K562 (cell line): ENCODE results near the gene EXOC3L2. TPM values are rescaled to one million over a fixed set of nuclear protein-coding genes. Genes with fewer than 3 reads are reported as not detected.

Experiments
- ADNP ChIP-seq: fragments of 200-800 bp; sonication (Bioruptor generic); IDR thresholded peaks from 2 replicates; pipeline ENCODE4 v1.6.1; 2016; ENCODE audit warnings: missing genetic modification characterization, missing compliant biosample characterization
- BCOR ChIP-seq: fragments of 450-650 bp; IDR thresholded peaks from 2 replicates; pipeline ENCODE4 v1.6.1; 2016
- CBX3 ChIP-seq, 2 experiments: IDR thresholded peaks; 1 replicate in 1 of 2; 2 replicates in 1 of 2; pipeline ENCODE4 v1.6.1; 2012; ENCODE audit warnings: inconsistent platforms in 2 of 2, low read length in 2 of 2, borderline replicate concordance in 1 of 2, control low read depth in 1 of 2
- DNMT1 ChIP-seq: fragments of 450-650 bp; IDR thresholded peaks from 2 replicates; pipeline ENCODE4 v1.6.1; 2016; ENCODE audit warnings: antibody characterized with exemption, mild to moderate bottlenecking
- DPF2 ChIP-seq: fragments of 450-650 bp; IDR thresholded peaks from 2 replicates; pipeline ENCODE4 v1.6.1; 2016
- FOXJ2 ChIP-seq: fragments of 200-800 bp; sonication (Bioruptor generic); IDR thresholded peaks from 2 replicates; pipeline ENCODE4 v1.6.1; 2016; ENCODE audit warnings: missing genetic modification characterization, missing compliant biosample characterization
- FOXK1 ChIP-seq: sonication (generic); formaldehyde crosslinking; IDR thresholded peaks from 2 replicates; pipeline ENCODE4 v1.8.0; 2022; ENCODE audit warnings: missing genetic modification reagents, mild to moderate bottlenecking, borderline replicate concordance
- KDM1A ChIP-seq, 2 experiments: fragments of 450-650 bp; IDR thresholded peaks; 2 replicates each; pipeline ENCODE4 v1.6.1; 2016; ENCODE audit warnings: mild to moderate bottlenecking in 2 of 2
- LEF1 ChIP-seq: fragments of 450-650 bp; IDR thresholded peaks from 2 replicates; pipeline ENCODE4 v1.6.1; 2016; ENCODE audit warnings: mild to moderate bottlenecking
- MAFF ChIP-seq: IDR thresholded peaks from 2 replicates; pipeline ENCODE4 v1.6.1; 2012; ENCODE audit warnings: low read length, improper control_type of control experiment
- MAFG ChIP-seq: fragments of 450-650 bp; conservative IDR thresholded peaks from 2 replicates; pipeline ENCODE4 v1.6.1; 2016; ENCODE audit warnings: missing genetic modification characterization, missing compliant biosample characterization
- MAFK ChIP-seq: IDR thresholded peaks from 2 replicates; pipeline ENCODE4 v1.6.1; 2011; ENCODE audit warnings: low read length, improper control_type of control experiment
- MCM5 ChIP-seq: fragments of 450-650 bp; IDR thresholded peaks from 2 replicates; pipeline ENCODE4 v1.6.1; 2016; ENCODE audit warnings: low read depth
- MEF2A ChIP-seq: IDR thresholded peaks from 2 replicates; pipeline ENCODE4 v1.6.1; 2011; ENCODE audit warnings: low read depth, mild to moderate bottlenecking, low read length, moderate library complexity; ENCODE audit not compliant: control insufficient read depth
- MYBL2 ChIP-seq, 2 experiments: fragments of 450-650 bp in 1 of 2; sonication (generic) in 1 of 2; formaldehyde crosslinking in 1 of 2; IDR thresholded peaks; 2 replicates each; pipeline versions ENCODE4 v1.6.1 to v1.8.1; 2017 to 2022; ENCODE audit warnings: borderline replicate concordance in 1 of 2, inconsistent platforms in 1 of 2, low read depth in 1 of 2, mild to moderate bottlenecking in 1 of 2, missing genetic modification reagents in 1 of 2, moderate library complexity in 1 of 2
- NFE2 ChIP-seq: IDR thresholded peaks from 2 replicates; pipeline ENCODE4 v1.6.1; 2014; ENCODE audit warnings: antibody characterized with exemption, low read depth
- POLR2B ChIP-seq: fragments of 450-650 bp; IDR thresholded peaks from 2 replicates; pipeline ENCODE4 v1.6.1; 2018; ENCODE audit warnings: low read depth; ENCODE audit not compliant: partially characterized antibody
- SETDB1 ChIP-seq: IDR thresholded peaks from one replicate; pipeline ENCODE4 v1.6.1; 2012; ENCODE audit warnings: low read length, control low read depth, inconsistent platforms
- SMARCA5 ChIP-seq: fragments of 450-650 bp; IDR thresholded peaks from 2 replicates; pipeline ENCODE4 v1.6.1; 2016
- SMARCE1 ChIP-seq: fragments of 450-650 bp; IDR thresholded peaks from 2 replicates; pipeline ENCODE4 v1.7.1; 2016; ENCODE audit warnings: mild to moderate bottlenecking
- TAF7 ChIP-seq: fragments of 450-650 bp; IDR thresholded peaks from 2 replicates; pipeline ENCODE4 v1.6.1; 2016; ENCODE audit warnings: missing genetic modification characterization, missing compliant biosample characterization
- ZNF316 ChIP-seq: fragments of 450-650 bp; IDR thresholded peaks from 2 replicates; pipeline ENCODE4 v1.6.1; 2016
- ZNF589 ChIP-seq: fragments of 200-800 bp; sonication (Bioruptor generic); IDR thresholded peaks from 2 replicates; pipeline ENCODE4 v1.6.1; 2016; ENCODE audit warnings: low read depth, missing genetic modification characterization, missing compliant biosample characterization
- ZNF766 ChIP-seq: fragments of 200-800 bp; sonication (Bioruptor generic); conservative IDR thresholded peaks from 2 replicates; pipeline ENCODE4 v1.6.1; 2016; ENCODE audit warnings: missing genetic modification characterization, missing compliant biosample characterization
- polyA plus RNA-seq, 8 experiments: library from polyadenylated mRNA; depleted of rRNA in 4 of 8; stranded (reverse) in 5 of 8; unstranded in 3 of 8; fragments of >200 nt; fragmentation: Nextera tagmentation in 2 of 8; fragmentation: Illumina TruSeq in 1 of 8; extraction: Ambion mirVana in 2 of 8; extraction: Trizol in 1 of 8; gene quantifications; 2 replicates each; pipeline versions ENCODE4 v1.2.1 to v1.2.3, GENCODE V29; 2011 to 2014; ENCODE audit warnings: inconsistent platforms in 1 of 8, missing spikeins in 1 of 8
- total RNA-seq, 7 experiments: library from RNA; depleted of rRNA in 6 of 7; stranded (reverse); fragments of >200 nt in 6 of 7; fragmentation: Illumina TruSeq in 2 of 7; extraction: Trizol in 2 of 7; gene quantifications; 2 replicates each; pipeline versions ENCODE4 v1.2.1 to v1.2.3, GENCODE V29; 2011 to 2021; ENCODE audit warnings: low replicate concordance in 1 of 7

The EXOC3L2 gene
- total and polyA plus RNA-seq, 9 of the 15 experiments (the other 6 are each of a cell fraction or from before 2014, with no cell fraction given): 0.31 to 19.0 (median 2.4) TPM

DNA sequence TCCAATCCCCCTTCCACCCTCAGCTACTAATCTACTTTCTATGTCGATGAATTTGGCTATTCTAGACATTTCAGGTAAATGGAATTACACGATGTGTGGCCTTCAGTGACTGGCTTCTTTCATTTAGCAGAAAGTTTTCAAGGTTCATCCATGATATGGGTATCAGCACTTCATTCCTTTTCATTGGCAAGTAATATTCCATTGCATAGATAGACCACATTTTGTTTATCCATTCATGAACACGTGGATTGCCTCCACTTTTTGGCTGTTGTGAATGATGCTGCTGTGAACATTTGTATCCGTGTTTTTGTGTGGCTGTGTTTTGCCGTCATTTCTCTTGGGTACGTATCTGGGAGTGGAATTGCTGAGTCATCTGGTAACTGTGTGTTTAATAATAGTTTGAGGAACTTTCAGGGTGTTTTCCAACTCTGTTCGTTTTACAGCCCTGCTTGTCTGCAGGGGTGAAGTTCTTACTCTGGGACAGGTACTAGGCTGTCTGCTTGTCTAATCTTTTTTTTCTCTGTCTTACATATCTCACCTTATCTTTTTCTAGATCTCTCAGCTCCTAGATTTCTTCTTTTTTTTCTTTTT is 38.3 kb upstream of the EXOC3L2 start (continued):
- no peak for TF ChIP-seq FOXK1
- no peak for TF ChIP-seq ZNF589 (CRISPR knock-in tag)
- no peak for TF ChIP-seq SETDB1
- peak; percentile 97 for TF ChIP-seq ZNF316
- peak; percentile 82; the same call in 1 of the 2 replicates for TF ChIP-seq SMARCA5
- TF ChIP-seq DNMT1: no peak
- no peak for TF ChIP-seq TAF7
- no peak for TF ChIP-seq MYBL2 (IDR thresholded peaks at IDR 0.05; ENCODE audit: low read depth)
- TF ChIP-seq MYBL2 (CRISPR knock-in tag; IDR thresholded peaks at IDR 0.05; ENCODE audit: borderline replicate concordance): no peak
- 0 out of 3 replicates have a peak, but pooled peaks of 1 of the 2 experiments have one; percentile 36 for TF ChIP-seq CBX3 (IDR thresholded peaks at IDR 0.05; ENCODE audit: borderline replicate concordance in 1 of 2, low read length in 2 of 2)
- TF ChIP-seq FOXJ2 (tag): 0 out of 2 replicates have a peak, but pooled peaks have one; percentile 40
- TF ChIP-seq MAFG: peak; percentile 97
- TF ChIP-seq POLR2B: no peak
- TF ChIP-seq LEF1: 0 out of 2 replicates have a peak, but pooled peaks have one; percentile 23
- TF ChIP-seq KDM1A (IDR thresholded peaks at IDR 0.05): peak; percentile 52 to 75; a peak in 2 of 4 replicates
- TF ChIP-seq ZNF766 (CRISPR knock-in tag): no peak
- TF ChIP-seq DPF2: peak; percentile 60
- peak; percentile 92 for TF ChIP-seq BCOR
- TF ChIP-seq MEF2A: no peak
- TF ChIP-seq MAFF: peak; percentile 92
- peak; percentile 87 for TF ChIP-seq ADNP (tag)
- TF ChIP-seq SMARCE1: peak; percentile 47; the same call in 1 of the 2 replicates
- peak; percentile 85 for TF ChIP-seq MAFK
- TF ChIP-seq MCM5: no peak
- peak; percentile 90 for TF ChIP-seq NFE2
